HG03521 (cell line): ENCODE results near the gene NF1.
"Not testable (repeated sequence)": the region's sequence is repeated elsewhere in the genome, so short reads cannot be mapped to it uniquely, and the experiment has no call there.

Experiments
- ATAC-seq: cut with Tn5 transposase; IDR thresholded peaks from one replicate; pipeline ENCODE4 v1.9.1; 2021; ENCODE audit warnings: mild to moderate bottlenecking, moderate library complexity; ENCODE audit not compliant: unreplicated experiment

Gene NF1, protein sequence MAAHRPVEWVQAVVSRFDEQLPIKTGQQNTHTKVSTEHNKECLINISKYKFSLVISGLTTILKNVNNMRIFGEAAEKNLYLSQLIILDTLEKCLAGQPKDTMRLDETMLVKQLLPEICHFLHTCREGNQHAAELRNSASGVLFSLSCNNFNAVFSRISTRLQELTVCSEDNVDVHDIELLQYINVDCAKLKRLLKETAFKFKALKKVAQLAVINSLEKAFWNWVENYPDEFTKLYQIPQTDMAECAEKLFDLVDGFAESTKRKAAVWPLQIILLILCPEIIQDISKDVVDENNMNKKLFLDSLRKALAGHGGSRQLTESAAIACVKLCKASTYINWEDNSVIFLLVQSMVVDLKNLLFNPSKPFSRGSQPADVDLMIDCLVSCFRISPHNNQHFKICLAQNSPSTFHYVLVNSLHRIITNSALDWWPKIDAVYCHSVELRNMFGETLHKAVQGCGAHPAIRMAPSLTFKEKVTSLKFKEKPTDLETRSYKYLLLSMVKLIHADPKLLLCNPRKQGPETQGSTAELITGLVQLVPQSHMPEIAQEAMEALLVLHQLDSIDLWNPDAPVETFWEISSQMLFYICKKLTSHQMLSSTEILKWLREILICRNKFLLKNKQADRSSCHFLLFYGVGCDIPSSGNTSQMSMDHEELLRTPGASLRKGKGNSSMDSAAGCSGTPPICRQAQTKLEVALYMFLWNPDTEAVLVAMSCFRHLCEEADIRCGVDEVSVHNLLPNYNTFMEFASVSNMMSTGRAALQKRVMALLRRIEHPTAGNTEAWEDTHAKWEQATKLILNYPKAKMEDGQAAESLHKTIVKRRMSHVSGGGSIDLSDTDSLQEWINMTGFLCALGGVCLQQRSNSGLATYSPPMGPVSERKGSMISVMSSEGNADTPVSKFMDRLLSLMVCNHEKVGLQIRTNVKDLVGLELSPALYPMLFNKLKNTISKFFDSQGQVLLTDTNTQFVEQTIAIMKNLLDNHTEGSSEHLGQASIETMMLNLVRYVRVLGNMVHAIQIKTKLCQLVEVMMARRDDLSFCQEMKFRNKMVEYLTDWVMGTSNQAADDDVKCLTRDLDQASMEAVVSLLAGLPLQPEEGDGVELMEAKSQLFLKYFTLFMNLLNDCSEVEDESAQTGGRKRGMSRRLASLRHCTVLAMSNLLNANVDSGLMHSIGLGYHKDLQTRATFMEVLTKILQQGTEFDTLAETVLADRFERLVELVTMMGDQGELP (N-terminal part only)

DNA sequence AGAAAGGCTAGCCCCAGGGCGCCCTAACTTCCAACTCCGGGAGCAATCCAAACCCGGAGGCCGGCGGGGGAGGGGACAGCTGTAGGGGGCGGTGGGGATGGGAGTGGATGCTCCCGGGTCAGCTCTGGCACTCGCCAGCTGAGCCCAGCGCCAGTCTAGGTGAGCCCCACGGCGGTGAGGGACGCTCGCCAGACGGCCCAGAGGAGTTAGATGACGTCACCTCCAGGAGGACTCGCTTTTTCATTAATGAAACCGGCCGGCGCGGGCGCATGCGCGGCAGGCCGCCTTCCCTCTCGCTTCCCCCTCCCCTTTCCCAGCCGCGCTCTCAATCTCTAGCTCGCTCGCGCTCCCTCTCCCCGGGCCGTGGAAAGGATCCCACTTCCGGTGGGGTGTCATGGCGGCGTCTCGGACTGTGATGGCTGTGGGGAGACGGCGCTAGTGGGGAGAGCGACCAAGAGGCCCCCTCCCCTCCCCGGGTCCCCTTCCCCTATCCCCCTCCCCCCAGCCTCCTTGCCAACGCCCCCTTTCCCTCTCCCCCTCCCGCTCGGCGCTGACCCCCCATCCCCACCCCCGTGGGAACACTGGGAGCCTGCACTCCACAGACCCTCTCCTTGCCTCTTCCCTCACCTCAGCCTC lies at the start of gene NF1:
NF1 (plus strand) TSS at position 378 of the 636 bp plus-strand sequence. CDS start 333 bp downstream, outside the sequence.
- peak; percentile 71 for ATAC-seq

DNA sequence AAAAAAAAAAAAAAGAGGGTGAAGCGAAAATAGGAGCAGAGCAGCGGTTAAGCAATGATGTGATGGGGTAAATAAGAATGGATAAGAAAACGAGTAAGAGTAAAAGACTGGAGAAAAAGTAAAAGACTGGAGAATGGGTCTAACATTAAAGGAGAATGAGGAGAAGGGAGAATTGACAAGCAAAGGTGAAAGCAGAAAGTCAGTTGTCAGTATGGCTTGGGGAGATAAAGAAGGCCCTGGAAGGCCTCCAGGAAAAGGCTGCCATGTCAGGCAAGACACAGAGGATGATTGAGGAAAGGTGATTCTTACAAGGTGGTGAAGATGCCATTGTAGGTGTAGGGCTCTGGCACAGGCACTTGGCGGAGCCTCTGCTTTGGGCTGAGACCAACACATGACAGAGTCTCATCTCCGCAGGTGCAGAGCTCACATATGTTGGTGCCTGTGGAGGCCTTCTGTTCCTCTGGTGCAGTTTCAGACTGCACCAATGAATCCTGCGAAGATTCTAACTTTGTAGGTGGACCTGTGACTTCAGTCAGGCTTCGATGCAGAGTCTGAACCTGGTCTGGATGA lies 47.8 kb upstream of the NF1 start:
- not testable (repeated sequence) for ATAC-seq

DNA sequence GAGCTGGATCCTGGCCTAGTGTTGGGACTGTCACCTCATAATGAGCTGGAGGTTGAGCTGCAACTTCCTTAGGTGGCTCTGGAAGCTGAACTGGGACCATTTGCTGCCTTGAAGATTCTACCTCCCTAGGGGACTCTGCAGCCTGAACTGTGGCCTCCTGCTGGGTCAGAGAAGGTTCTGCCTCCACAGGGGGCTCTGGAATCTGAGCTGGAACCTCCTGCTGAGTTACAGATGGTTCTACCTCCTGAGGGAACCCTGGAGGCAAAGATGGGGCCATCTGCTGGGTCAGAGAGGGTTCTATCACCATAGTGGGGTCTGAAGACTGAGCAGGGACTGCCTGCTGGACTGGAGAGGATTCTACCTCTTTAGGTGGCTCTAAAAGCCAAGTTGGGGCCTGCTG lies 46.6 kb upstream of the NF1 start:
- no peak for ATAC-seq

- ATAC-seq, result no peak
These were observed 46.0 kb upstream of the NF1 start for GRCh38 chr17:31048780-31049179.

DNA sequence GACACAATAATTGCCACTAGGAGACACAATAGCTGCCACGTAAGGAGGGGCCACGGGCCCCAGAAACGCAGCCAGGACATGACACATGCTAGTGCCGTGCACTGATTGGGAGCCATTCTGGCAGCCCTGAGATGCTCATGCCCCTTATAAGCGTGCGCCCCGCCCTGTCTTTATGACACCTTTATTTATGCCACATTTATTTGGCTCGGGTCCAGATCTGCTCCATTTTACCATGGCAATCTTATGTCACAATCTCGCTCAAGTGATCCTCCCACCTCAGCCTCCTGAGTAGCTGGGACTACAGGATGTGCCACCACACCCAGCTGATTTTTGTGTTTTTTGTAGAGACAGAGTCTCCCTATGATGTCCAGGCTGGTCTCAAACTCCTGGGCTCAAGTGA lies 43.8 kb upstream of the NF1 start:
- no peak for ATAC-seq

DNA sequence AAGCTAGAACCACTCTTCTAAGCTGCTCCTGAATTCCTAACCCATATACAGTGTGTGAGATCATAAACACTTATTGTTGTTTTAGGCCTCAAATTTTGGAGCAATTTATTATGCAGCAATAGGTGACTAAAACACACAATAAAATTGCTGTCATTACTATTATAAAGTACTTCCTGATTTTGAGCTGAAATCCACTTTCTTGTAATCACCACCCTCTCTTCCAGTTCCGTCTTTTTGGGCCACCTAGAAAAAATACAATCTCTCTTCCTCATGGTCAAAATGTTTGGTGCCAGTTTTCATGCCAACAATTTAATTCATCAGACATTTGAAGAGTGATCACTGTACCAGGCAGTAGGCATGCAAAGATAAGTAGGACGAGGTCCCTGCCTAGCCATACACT lies 43.3 kb upstream of the NF1 start:
- no peak for ATAC-seq

DNA sequence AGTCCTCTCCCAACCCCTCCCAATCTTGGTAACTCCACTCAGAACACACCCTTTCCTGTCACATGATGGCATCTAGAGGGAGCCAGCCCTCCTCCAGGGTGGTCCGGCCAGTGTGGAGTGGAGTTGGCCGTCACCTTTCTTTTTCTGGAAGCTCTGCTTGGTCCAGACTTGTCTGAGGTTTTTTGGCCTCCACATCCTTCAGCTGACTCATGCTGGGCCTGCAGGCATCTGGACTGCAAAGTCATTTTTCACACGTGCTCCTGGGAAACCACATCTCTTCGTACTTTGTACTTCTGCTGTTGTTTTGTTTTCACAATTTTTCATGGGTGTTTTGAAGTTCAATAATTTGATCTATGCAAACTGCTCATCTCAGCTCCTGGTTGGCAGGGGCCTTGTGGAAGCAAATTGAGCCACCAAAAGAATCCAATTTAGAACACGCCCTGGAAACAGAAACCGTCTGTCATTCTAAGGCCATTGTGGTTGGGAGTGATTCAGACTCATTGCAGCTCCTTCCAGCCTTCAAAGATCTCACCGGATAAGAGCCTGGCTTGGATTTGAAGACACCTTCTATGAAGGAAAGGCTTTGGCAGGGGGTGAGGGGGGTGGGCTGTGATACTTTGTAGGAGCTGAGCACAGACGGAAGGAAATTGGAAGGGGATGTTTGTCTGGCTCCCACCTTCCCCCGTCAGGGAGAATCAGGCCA lies 42.4 kb upstream of the NF1 start:
- no peak for ATAC-seq

GRCh38 chr17:31053071-31053470 lies 41.7 kb upstream of the NF1 start:
- no peak for ATAC-seq

GRCh38 chr17:31054761-31055160 lies 40.0 kb upstream of the NF1 start:
- no peak for ATAC-seq

DNA sequence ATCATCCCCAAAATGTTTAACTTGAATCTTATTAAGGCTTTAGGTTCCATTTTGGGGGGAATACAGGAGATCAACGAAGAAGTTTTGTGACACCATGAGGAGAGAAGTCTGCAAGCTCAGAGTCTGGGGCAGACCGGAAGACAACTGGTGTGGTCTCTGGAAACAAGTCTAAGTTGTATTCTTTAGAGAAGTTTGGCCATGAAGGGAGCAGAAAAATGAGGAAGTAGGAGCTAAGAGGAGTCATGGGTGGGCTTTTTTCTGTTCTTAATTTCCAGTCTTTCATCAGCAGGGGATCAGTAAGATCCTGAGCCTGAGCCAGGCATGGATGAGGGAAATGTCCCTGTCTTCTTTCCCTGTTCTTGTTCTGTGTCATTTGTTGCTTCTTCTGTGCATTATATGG lies 35.8 kb upstream of the NF1 start:
- ATAC-seq, result no peak

GRCh38 chr17:31060791-31061550 lies 33.8 kb upstream of the NF1 start:
- ATAC-seq, result no peak

GRCh38 chr17:31061678-31062077 lies 33.1 kb upstream of the NF1 start:
- ATAC-seq, result no peak

GRCh38 chr17:31062346-31062745 lies 32.4 kb upstream of the NF1 start:
- ATAC-seq, result no peak

GRCh38 chr17:31064707-31065106 lies 30.1 kb upstream of the NF1 start:
- ATAC-seq, result no peak

GRCh38 chr17:31067691-31068184 lies 27.0 kb upstream of the NF1 start:
- ATAC-seq, result no peak

DNA sequence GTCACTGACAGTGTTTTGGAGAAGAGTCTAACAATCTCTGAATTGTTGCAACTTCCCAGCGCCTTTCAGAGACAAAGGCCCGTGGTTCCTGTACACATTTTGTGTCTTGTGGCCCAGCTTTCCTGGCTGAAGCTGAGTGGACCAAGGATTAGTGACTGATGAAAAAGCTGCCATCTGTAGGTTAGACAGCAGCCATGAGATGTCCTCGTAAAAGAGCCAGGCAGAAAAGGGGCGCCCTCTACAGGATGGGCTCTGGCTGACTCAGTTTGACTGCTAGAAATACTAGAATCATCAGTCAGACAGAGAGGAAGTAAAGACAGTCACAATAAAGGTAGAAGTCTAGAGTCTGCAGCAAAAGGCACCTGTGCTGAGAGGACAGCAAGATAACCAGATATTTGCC lies 26.5 kb upstream of the NF1 start:
- no peak for ATAC-seq

- no peak for ATAC-seq
These were observed 22.6 kb upstream of the NF1 start for GRCh38 chr17:31072186-31072585.

GRCh38 chr17:31073411-31073810 lies 21.4 kb upstream of the NF1 start:
- ATAC-seq, result no peak
